SK-N-SH (cell line): ENCODE results near the gene VPS50. TPM values are rescaled to one million over a fixed set of nuclear protein-coding genes. Genes with fewer than 3 reads are reported as not detected.

ENCODE experiments used
- CTCF ChIA-PET: fragments of 300-600, 350-600 bp; formaldehyde crosslinking; extraction: SDS; loops from one replicate; lab custom pipeline; 2021; lab: Yijun Ruan, JAX
- POLR2A ChIA-PET: fragments of 350-600 bp; sonication (Branson Sonifier 250); formaldehyde crosslinking; extraction: SDS; loops from one replicate; lab custom pipeline; 2020; ENCODE audit warnings: antibody characterized with exemption, inconsistent platforms; lab: Yijun Ruan, JAX
- DNase-seq: peaks from one replicate; pipeline ENCODE4 v3.0.0; 2012
- H2AFZ ChIP-seq: fragments of 200-600 bp; sonication (generic); 2 replicates; pipeline ENCODE4 v1.8.1; 2016; ENCODE audit warnings: antibody characterized with exemption, mild to moderate bottlenecking, low read depth
- H3F3A ChIP-seq: fragments of 200-600 bp; sonication (generic); replicated peaks from 2 replicates; pipeline ENCODE3; 2016; ENCODE audit warnings: antibody characterized with exemption, mild to moderate bottlenecking; ENCODE audit not compliant: insufficient read depth
- H3K27ac ChIP-seq, 2 experiments: fragments of 200-500 bp in 1 of 2; fragments of 200-600 bp in 1 of 2; sonication (Bioruptor generic) in 1 of 2; sonication (generic), shearing (Covaris generic) in 1 of 2; 2 replicates each; pipeline versions ENCODE4 v1.5.1 to v1.6.1; 2014 to 2016; ENCODE audit warnings: low read depth in 2 of 2, inconsistent platforms in 1 of 2, low read length in 1 of 2, mild to moderate bottlenecking in 1 of 2, mixed read lengths in 1 of 2
- H3K27me3 ChIP-seq: fragments of 200-600 bp; sonication (generic), shearing (Covaris generic); 2 replicates; pipeline ENCODE4 v1.6.1; 2016; ENCODE audit warnings: mixed run types; ENCODE audit not compliant: insufficient read depth
- H3K36me3 ChIP-seq, 2 experiments: fragments of 200-500 bp in 1 of 2; fragments of 200-600 bp in 1 of 2; sonication (Bioruptor generic) in 1 of 2; sonication (generic) in 1 of 2; replicated peaks in 1 of 2; 2 replicates each; pipeline versions ENCODE3 to v1.5.1; 2014 to 2016; ENCODE audit warnings: low read length in 1 of 2, mild to moderate bottlenecking in 1 of 2; ENCODE audit not compliant: insufficient read depth in 2 of 2, control insufficient read depth in 1 of 2
- H3K4me1 ChIP-seq, 2 experiments: fragments of 200-500 bp in 1 of 2; fragments of 200-600 bp in 1 of 2; sonication (Bioruptor generic) in 1 of 2; sonication (generic), shearing (Covaris generic) in 1 of 2; 2 replicates each; pipeline versions ENCODE4 v1.5.1 to v1.6.1; 2014 to 2016; ENCODE audit warnings: low read depth in 1 of 2, low read length in 1 of 2, mixed run types in 1 of 2; ENCODE audit not compliant: insufficient read depth in 2 of 2, control insufficient read depth in 1 of 2
- H3K4me2 ChIP-seq: fragments of 200-600 bp; sonication (generic), shearing (Covaris generic); 2 replicates; pipeline ENCODE4 v1.6.1; 2017; ENCODE audit warnings: mixed run types
- H3K4me3 ChIP-seq, 2 experiments: fragments of 200-500 bp in 1 of 2; fragments of 200-600 bp in 1 of 2; sonication (Bioruptor generic) in 1 of 2; sonication (generic), shearing (Covaris generic) in 1 of 2; 2 replicates each; pipeline versions ENCODE4 v1.5.1 to v1.8.1; 2014 to 2016; ENCODE audit warnings: low read depth in 2 of 2, inconsistent platforms in 1 of 2, low read length in 1 of 2, mild to moderate bottlenecking in 1 of 2, mixed read lengths in 1 of 2, moderate library complexity in 1 of 2
- H3K79me2 ChIP-seq: fragments of 200-600 bp; sonication (generic); 2 replicates; pipeline ENCODE4 v1.8.1; 2017; ENCODE audit warnings: mild to moderate bottlenecking; ENCODE audit not compliant: insufficient read depth
- H3K9ac ChIP-seq: fragments of 200-600 bp; sonication (generic); 2 replicates; pipeline ENCODE4 v1.6.1; 2017; ENCODE audit warnings: mixed run types
- H3K9me2 ChIP-seq: fragments of 200-600 bp; sonication (generic); 2 replicates; pipeline ENCODE4 v1.6.1; 2017; ENCODE audit warnings: mixed run types
- H3K9me3 ChIP-seq: fragments of 200-600 bp; sonication (generic); 2 replicates; pipeline ENCODE4 v1.6.1; 2017; ENCODE audit warnings: mixed run types, mild to moderate bottlenecking, moderate library complexity
- H4K20me1 ChIP-seq: fragments of 200-600 bp; sonication (generic); 2 replicates; pipeline ENCODE4 v1.6.1; 2017; ENCODE audit warnings: mild to moderate bottlenecking, mixed run types; ENCODE audit not compliant: insufficient read depth
- ELF1 ChIP-seq: IDR thresholded peaks from 2 replicates; pipeline ENCODE4 v1.4.0; 2012
- EP300 ChIP-seq, 2 experiments: IDR thresholded peaks; 2 replicates each; pipeline versions ENCODE4 v1.4.0 to v1.6.1; 2012; ENCODE audit warnings: borderline replicate concordance in 1 of 2, low read depth in 1 of 2, low read length in 1 of 2
- EZH2phosphoT487 ChIP-seq: fragments of 200-600 bp; sonication (generic); IDR thresholded peaks from 2 replicates; pipeline ENCODE4 v1.6.1; 2017; ENCODE audit warnings: low read depth, mixed run types, mild to moderate bottlenecking, antibody characterized with exemption, moderate library complexity, borderline replicate concordance
- FOSL2 ChIP-seq: IDR thresholded peaks from 2 replicates; pipeline ENCODE4 v1.4.0; 2012; ENCODE audit warnings: low read depth, mild to moderate bottlenecking, moderate library complexity, borderline replicate concordance
- FOXJ3 ChIP-seq: sonication (generic); formaldehyde crosslinking; IDR thresholded peaks from 2 replicates; pipeline ENCODE4 v1.5.1; 2020; ENCODE audit warnings: mild to moderate bottlenecking, missing genetic modification reagents
- FOXM1 ChIP-seq: IDR thresholded peaks from 2 replicates; pipeline ENCODE4 v1.4.0; 2012; ENCODE audit warnings: low read depth, mild to moderate bottlenecking
- IRF3 ChIP-seq: fragments of 150-350 bp; IDR thresholded peaks from 2 replicates; pipeline ENCODE4 v1.6.1; 2016; ENCODE audit warnings: mild to moderate bottlenecking, low read depth, low read length
- MEF2A ChIP-seq: IDR thresholded peaks from 2 replicates; pipeline ENCODE4 v1.4.0; 2012; ENCODE audit warnings: low read depth, borderline replicate concordance
- NRF1 ChIP-seq: IDR thresholded peaks from 2 replicates; pipeline ENCODE4 v1.6.1; 2012; ENCODE audit warnings: low read depth, mild to moderate bottlenecking, low read length
- POLR2AphosphoS5 ChIP-seq: IDR thresholded peaks from 2 replicates; pipeline ENCODE4 v1.6.1; 2012; ENCODE audit warnings: low read depth, low read length
- RCOR1 ChIP-seq: fragments of 150-350 bp; IDR thresholded peaks from 2 replicates; pipeline ENCODE4 v1.6.1; 2017; ENCODE audit warnings: antibody characterized with exemption, low read length
- RFX5 ChIP-seq: IDR thresholded peaks from 2 replicates; pipeline ENCODE4 v1.6.1; 2012; ENCODE audit warnings: mild to moderate bottlenecking, improper control_type of control experiment, low read length
- RXRA ChIP-seq: IDR thresholded peaks from 2 replicates; pipeline ENCODE4 v1.4.0; 2012; ENCODE audit warnings: low read depth, mild to moderate bottlenecking, borderline replicate concordance
- SIN3A ChIP-seq: IDR thresholded peaks from 2 replicates; pipeline ENCODE4 v1.6.1; 2012; ENCODE audit warnings: low read depth, mild to moderate bottlenecking, low read length, moderate library complexity, borderline replicate concordance
- SMC3 ChIP-seq: IDR thresholded peaks from 2 replicates; pipeline ENCODE4 v1.6.1; 2012; ENCODE audit warnings: low read depth, low read length, improper control_type of control experiment
- TAF1 ChIP-seq: IDR thresholded peaks from 2 replicates; pipeline ENCODE4 v1.6.1; 2012; ENCODE audit warnings: low read depth, mild to moderate bottlenecking, low read length, moderate library complexity, borderline replicate concordance
- TCF12 ChIP-seq: IDR thresholded peaks from 2 replicates; pipeline ENCODE4 v1.4.0; 2012
- TEAD4 ChIP-seq: IDR thresholded peaks from 2 replicates; pipeline ENCODE4 v1.4.0; 2012; ENCODE audit warnings: mild to moderate bottlenecking, borderline replicate concordance; ENCODE audit not compliant: insufficient read depth
- YY1 ChIP-seq: IDR thresholded peaks from 2 replicates; pipeline ENCODE4 v1.4.0; 2012; ENCODE audit warnings: low read depth, mild to moderate bottlenecking
- WGBS: methylation state at CpG from one replicate; pipeline ENCODE4 v1.1.6; 2017; ENCODE audit warnings: low lambda C conversion rate; 5-methylcytosine and 5-hydroxymethylcytosine counted together
- polyA plus RNA-seq, 3 experiments: library from polyadenylated mRNA; depleted of rRNA; stranded (reverse); fragments of >200 nt; gene quantifications; 2 replicates each; pipeline ENCODE4 v1.2.3, GENCODE V29; 2012
- TF ChIP-seq, protein P1 (sequence below): fragments of 200-600 bp; sonication (generic); IDR thresholded peaks from 2 replicates; pipeline ENCODE4 v1.6.1; 2017; ENCODE audit warnings: antibody characterized with exemption, mild to moderate bottlenecking, moderate library complexity
- TF ChIP-seq, protein P2 (sequence below): IDR thresholded peaks from 2 replicates; pipeline ENCODE4 v1.4.0; 2012; ENCODE audit warnings: low read depth, borderline replicate concordance
- TF ChIP-seq, protein P3 (sequence below): IDR thresholded peaks from 2 replicates; pipeline ENCODE4 v1.4.0; 2012; ENCODE audit warnings: low read depth

Gene VPS50
- polyA plus RNA-seq, 1 of the 3 experiments (the other 2 are of a cell fraction): 9.1 TPM

DNA sequence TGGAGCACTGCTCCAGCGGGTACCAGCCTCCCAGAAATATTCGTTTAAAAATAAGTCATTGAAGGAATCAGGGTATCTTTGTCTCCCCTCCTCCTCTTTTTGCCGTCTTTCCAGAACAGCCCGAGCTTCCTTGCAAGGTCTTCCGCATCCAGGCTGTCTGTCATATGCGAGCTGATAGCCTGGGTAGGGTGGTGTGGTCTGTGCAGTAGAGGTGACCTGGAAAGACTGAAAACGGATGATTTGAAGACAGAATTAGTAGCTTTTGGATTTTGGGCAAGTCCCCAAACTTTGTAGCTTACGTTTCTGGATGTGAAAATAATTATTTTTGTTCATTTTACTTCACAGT, 480 bp downstream of the VPS50 start:
- TF ChIP-seq TEAD4: no peak
- no peak for TF ChIP-seq SIN3A
- TF ChIP-seq FOXJ3 (CRISPR knock-in tag): no peak
- no peak for TF ChIP-seq POLR2AphosphoS5
- no peak for TF ChIP-seq EP300 (IDR thresholded peaks at IDR 0.05; ENCODE audit: borderline replicate concordance in 1 of 2, low read depth in 1 of 2, low read length in 1 of 2)
- no peak for TF ChIP-seq RFX5
- TF ChIP-seq TCF12: no peak
- TF ChIP-seq, protein P1, sequence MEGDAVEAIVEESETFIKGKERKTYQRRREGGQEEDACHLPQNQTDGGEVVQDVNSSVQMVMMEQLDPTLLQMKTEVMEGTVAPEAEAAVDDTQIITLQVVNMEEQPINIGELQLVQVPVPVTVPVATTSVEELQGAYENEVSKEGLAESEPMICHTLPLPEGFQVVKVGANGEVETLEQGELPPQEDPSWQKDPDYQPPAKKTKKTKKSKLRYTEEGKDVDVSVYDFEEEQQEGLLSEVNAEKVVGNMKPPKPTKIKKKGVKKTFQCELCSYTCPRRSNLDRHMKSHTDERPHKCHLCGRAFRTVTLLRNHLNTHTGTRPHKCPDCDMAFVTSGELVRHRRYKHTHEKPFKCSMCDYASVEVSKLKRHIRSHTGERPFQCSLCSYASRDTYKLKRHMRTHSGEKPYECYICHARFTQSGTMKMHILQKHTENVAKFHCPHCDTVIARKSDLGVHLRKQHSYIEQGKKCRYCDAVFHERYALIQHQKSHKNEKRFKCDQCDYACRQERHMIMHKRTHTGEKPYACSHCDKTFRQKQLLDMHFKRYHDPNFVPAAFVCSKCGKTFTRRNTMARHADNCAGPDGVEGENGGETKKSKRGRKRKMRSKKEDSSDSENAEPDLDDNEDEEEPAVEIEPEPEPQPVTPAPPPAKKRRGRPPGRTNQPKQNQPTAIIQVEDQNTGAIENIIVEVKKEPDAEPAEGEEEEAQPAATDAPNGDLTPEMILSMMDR: no peak; the same call in 1 of the 2 replicates
- no peak for TF ChIP-seq YY1
- TF ChIP-seq MEF2A: no peak
- no peak for TF ChIP-seq NRF1
- no peak for TF ChIP-seq RCOR1
- TF ChIP-seq, protein P2, sequence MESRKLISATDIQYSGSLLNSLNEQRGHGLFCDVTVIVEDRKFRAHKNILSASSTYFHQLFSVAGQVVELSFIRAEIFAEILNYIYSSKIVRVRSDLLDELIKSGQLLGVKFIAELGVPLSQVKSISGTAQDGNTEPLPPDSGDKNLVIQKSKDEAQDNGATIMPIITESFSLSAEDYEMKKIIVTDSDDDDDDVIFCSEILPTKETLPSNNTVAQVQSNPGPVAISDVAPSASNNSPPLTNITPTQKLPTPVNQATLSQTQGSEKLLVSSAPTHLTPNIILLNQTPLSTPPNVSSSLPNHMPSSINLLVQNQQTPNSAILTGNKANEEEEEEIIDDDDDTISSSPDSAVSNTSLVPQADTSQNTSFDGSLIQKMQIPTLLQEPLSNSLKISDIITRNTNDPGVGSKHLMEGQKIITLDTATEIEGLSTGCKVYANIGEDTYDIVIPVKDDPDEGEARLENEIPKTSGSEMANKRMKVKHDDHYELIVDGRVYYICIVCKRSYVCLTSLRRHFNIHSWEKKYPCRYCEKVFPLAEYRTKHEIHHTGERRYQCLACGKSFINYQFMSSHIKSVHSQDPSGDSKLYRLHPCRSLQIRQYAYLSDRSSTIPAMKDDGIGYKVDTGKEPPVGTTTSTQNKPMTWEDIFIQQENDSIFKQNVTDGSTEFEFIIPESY: no peak
- TF ChIP-seq, protein P3, sequence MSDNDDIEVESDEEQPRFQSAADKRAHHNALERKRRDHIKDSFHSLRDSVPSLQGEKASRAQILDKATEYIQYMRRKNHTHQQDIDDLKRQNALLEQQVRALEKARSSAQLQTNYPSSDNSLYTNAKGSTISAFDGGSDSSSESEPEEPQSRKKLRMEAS: no peak
- peak overlapping the region; percentile 86 for H3K4me2 ChIP-seq
- ChIA-PET CTCF (interaction anchor here (0.6 to 2.7 kb wide), 4 partner anchors 10 to 537 kb away, joined by 3 to 26 read pairs (median 4); no protein-coding TSS in a partner anchor), POLR2A (no interaction called here)
- H2AFZ ChIP-seq: peak overlapping the region; percentile 96
- WGBS: 3% methylated on average over 8 of the region's 8 CpGs
- peak overlapping the region; percentile 83 to 92 for H3K4me3 ChIP-seq
- H3K27me3 ChIP-seq: no peaks in the 10 kb centered on the region
- peaks cover 36% of the 10 kb centered on the region for H3K79me2 ChIP-seq
- no peaks in the 10 kb centered on the region for H3K9me2 ChIP-seq
- no peaks in the 10 kb centered on the region for H3K9me3 ChIP-seq
- H3K4me1 ChIP-seq: peaks cover 7 to 17% of the 10 kb centered on the region in 2 experiments; a peak in 2 of 4 replicates
- no peaks in the 10 kb centered on the region for H4K20me1 ChIP-seq
- no peak for DNase-seq
- no peaks in the 10 kb centered on the region for H3F3A ChIP-seq
- peak overlapping the region; percentile 61 for H3K9ac ChIP-seq
- peak overlapping the region in 1 of 2 experiments; percentile 55; a peak in 1 of 4 replicates for H3K27ac ChIP-seq
- H3K36me3 ChIP-seq: no peaks in the 10 kb centered on the region

- no peak for DNase-seq
- 76% methylated on average over 2 of the region's 2 CpGs for WGBS
- Histone ChIP-seq H3K27me3 (no peaks in the 10 kb centered on the region), H2AFZ (no peak overlapping the region), H4K20me1 (0 out of 2 replicates have a peak, but pooled peaks cover 7% of the 10 kb centered on the region), H3K4me3 (no peak overlapping the region), H3K36me3 (peaks cover 0 to 3% of the 10 kb centered on the region in 2 experiments), H3K27ac (no peak overlapping the region), H3K9me2 (no peaks in the 10 kb centered on the region), H3K9ac (no peak overlapping the region), H3K4me1 (peaks cover 7 to 17% of the 10 kb centered on the region in 2 experiments; a peak in 2 of 4 replicates), H3K4me2 (no peak overlapping the region), H3K79me2 (peaks cover 59% of the 10 kb centered on the region), H3K9me3 (no peaks in the 10 kb centered on the region), H3F3A (no peaks in the 10 kb centered on the region)
- CTCF ChIA-PET: no interaction called here
- POLR2A ChIA-PET: no interaction called here
- TF ChIP-seq FOXM1: no peak
- TF ChIP-seq EZH2phosphoT487: no peak
- no peak for TF ChIP-seq IRF3
- no peak for TF ChIP-seq ELF1
- no peak for TF ChIP-seq MEF2A
- no peak for TF ChIP-seq FOSL2
- TF ChIP-seq SMC3: no peak
- no peak for TF ChIP-seq RXRA
- no peak for TF ChIP-seq TAF1
- no peak for TF ChIP-seq TCF12
Observed at GRCh38 chr7:93235541-93235940, 3.4 kb downstream of the VPS50 start.
